Right lung (tissue), 5 donors: ENCODE results near the gene TTC19. TPM values are rescaled to one million over a fixed set of nuclear protein-coding genes. Genes with fewer than 3 reads are reported as not detected.
A peak's percentile ranks its signal among the peaks of the same experiment; 100 is the strongest.
"Not testable (repeated sequence)": the region's sequence is repeated elsewhere in the genome, so short reads cannot be mapped to it uniquely, and the experiment has no call there.

ENCODE experiments used
- DNase-seq, 2 donors: peaks; one replicate each; pipeline ENCODE4 v3.0.0-alpha.2; 2013
- polyA plus RNA-seq, 5 donors: library from polyadenylated mRNA; unstranded; fragments of 120-200 nt; gene quantifications; one replicate each; pipeline versions ENCODE4 v1.2.1 to v1.2.3, GENCODE V29; 2013; ENCODE audit warnings: inconsistent platforms in 1 of 5, low replicate concordance in 1 of 5; ENCODE audit not compliant: insufficient read length in 5 of 5, insufficient read depth in 1 of 5

TTC19 gene
- polyA plus RNA-seq, 5 donors, result 54.1 to 65.6 (median 61.3) TPM

DNA sequence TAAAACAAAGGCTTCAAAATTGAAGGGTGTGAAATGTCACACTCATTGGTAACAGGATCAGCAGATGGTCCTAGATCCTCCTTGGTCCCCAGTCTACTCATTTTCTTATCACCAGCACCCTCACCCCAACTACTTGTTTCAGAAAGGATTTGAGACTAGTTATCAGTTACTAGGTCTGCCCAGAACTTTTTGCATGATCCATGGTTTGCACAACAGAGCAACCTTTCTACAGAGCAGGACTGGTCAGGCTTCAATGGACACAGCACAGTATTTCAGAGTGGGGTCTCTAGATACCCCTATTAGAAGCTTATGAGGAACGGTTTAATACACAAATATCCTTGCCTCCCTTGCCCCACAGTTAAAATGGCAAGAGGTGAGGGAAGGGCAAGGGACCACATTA is 25.6 kb downstream of the TTC19 start:
- DNase-seq, result no peak

DNA sequence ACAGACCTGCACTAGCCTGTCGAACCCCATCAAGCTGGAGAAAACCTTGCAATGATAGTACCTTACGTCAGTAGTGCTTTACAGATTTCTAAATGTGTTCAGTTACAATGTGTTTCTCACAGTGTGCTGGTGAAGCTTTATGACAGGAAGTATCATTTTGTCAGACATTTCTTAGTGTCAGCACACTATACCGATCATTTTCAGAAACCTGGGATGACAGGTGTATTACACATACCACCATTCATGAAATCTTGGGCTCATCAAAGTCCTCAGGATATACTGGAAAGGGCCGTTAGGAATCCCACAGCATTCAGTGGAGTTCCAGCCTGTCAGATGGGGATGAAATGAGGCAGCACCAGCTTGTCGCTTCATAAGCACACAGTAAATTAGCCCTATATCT is 27.3 kb downstream of the TTC19 start:
- no peak for DNase-seq

DNA sequence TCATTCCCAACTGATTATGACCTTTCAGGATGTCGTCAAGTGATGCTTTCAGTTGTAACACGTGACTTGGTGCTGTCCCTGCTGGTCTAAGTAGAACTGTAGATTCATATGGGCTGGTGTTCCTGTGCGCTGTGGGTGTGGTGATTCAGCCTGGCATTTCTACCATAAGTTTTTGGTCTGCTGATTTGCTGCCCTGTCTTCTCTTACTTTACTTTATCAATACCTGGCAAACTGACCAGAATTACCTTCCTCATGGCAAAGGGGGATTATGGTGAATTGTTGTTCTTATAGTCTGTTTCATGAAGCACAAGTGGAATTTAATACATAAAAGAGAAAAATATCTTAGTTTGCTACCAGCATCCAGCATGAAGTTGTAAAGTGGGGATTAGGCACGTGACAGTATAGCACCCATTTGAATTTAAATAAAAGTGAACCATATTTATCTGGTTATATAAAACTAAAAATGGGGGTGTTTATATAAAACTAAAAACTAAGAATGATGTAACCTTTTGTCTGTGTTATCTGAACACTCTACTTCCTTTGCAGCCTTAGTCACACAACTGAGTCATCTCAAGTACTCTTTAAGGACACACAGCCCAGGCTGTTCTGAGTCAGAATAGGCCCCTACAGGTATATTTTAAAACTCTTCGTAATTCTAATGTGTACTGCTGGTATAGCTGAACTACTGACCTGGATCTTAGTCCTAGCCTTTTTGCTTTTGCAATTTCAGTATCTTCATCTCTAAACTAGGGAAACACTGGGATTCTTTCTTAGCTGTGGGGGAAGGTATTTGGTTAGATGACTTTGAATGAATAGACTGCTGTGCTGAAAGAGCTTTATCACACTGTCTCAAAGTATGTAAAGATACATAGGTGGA is 28.3 kb downstream of the TTC19 start:
- DNase-seq, result no peak

DNA sequence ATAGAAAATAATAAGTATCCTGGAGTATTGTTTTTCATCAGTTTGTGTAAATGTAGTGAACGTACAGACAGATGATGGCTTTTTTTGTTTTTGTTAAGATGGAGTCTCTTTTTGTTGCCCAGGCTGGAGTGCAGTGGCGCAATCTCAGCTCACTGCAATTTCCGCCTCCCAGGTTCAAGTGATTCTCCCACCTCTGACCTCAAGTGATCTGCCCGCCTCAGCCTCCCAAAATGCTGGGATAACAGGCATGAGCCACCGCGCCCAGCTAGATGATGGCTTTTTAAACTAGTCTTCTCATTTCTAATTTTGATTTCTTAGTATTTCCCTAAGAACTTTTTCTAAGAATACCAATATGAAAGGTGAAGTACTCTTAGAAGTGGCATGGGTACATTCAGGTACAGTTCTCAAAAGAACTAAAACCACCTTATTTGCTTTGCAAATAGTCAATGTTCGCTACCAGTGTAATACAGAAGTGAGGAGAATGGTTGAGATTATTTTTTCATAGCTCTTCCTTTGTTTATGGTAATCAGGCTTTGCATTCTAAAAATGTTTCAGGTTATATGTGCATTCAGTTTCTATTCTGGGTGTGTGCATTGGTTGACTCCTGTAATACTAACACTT is 34.2 kb downstream of the TTC19 start:
- DNase-seq, result no peak

DNA sequence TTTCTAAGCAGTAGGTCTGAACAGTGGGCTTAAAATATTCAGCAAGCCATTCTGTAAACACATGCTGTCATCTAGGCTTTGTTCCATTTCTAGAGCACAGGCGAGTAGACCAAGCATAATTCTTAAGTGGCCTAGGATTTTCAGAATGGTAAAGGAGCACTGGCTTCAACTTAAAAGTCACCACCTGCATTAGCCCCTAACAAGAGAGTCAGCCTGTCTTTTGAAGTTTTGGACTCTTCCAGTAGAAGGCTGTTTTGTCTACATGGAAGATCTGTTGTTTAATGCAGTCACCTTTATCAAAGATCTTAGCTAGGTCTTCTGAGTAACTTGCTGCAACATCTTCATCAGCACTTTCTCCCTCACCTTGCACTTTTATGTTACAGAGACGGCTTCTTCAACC is 36.6 kb downstream of the TTC19 start:
- DNase-seq, result no peak

DNA sequence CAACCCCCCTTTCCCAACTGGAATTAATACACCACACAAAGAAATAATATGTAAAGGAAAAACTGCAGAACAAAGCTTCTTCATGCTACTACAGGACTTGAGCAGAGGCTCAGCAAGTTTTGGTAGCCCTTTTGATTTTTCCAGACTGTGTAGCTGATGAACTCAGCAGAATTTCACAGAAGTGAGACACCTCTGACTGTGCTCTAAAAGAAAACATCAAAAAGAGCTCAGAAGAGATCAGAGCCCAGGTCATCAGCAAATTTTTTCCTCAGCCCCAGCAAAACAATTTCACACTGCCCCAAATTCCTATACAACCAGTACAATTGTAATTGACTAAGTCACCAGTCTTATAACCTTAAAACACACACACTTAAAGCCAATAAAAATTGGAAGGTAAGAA is 38.0 kb downstream of the TTC19 start:
- no peak for DNase-seq

DNA sequence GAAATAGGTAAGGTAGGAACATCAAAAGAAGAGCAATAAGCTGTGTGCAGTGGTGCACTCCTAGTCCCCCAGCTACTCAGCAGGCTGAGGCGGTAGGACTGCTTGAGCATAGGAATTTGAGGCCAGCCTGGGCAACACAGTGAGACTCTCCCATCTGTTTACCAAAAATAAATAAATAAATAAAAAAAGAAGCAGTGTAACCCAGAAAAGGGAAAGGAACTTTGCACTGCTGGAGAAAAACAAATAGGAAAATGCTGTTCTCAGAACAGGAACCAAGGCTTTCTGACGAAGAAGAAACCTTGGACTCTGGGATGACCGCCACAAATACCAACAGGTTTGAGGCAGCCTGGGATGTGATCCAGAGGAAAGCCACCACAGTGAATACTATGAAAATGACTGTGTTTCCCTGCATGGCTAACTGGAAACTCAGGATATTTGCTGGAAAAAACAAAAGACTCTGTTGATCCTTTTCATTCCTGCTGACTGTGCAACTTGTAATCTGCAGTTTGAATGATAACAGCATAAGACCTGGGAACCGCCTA is 41.2 kb downstream of the TTC19 start:
- no peak for DNase-seq

DNA sequence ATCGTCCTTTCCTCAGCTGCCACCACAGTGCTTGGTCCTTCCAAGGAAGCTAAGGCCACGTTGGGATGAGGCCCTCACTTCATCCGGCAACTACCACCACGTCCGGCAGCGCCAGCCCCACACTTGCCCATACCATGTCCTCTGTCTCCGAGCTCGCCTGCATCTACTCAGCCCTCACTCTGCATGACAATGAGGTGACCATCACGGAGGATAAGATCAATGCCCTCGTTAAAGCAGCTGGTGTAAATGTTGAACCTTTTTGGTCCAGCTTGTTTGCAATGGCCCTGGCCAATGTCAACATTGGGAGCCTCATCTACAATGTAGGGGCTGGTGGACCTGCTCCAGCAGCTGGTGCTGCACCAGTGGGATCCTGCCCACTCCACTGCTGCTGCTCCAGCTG is 44.9 kb downstream of the TTC19 start:
- DNase-seq, result no peak

DNA sequence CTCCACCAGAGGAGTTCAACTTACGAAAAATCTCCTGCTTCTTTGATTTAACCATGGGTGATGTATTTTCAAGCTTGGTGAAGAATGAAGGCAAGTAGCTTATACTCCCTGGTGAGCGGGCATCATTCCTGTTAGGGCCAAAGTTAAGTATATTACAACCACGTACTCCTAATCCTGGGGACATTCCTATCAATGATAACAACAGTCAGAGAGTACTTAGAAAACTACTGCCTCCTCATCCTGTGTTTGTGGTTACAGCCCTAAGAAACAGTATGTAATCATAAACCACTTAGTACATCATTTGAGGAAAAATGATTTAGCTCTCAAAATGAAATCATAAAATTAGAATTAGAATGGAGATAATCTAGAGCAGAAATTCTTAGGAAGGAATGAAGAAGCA is 47.3 kb downstream of the TTC19 start:
- DNase-seq, result no peak

DNA sequence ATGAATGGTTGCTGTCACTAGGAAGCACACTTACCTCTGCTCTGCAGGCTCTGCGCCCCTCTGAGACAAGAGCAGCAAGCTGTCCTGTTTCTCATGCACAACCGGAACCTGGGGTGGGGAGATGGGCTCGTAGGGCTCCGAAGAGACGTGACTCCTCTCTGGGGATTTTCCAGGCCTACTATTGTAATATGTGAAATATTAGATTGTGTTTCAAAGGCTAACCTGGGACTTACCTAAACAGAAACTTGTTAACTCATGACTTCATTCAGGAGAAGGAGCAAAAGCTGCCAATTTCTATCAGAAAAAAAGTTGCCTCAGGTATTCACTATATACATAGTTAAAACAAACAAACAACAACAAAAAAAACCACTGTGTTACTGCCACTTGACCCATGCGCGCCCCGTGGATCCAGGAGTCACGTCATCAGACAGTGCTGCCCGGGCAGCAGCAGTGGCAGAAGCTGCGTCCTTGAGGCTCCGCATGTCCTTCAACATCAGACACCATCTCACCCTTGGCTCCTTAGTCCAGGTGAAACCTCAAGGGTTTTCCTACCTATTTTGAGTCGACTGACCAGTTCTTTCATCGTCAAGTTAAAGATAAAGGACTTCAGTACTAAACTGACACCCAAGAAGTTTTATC is 49.3 kb downstream of the TTC19 start:
- no peak for DNase-seq

DNA sequence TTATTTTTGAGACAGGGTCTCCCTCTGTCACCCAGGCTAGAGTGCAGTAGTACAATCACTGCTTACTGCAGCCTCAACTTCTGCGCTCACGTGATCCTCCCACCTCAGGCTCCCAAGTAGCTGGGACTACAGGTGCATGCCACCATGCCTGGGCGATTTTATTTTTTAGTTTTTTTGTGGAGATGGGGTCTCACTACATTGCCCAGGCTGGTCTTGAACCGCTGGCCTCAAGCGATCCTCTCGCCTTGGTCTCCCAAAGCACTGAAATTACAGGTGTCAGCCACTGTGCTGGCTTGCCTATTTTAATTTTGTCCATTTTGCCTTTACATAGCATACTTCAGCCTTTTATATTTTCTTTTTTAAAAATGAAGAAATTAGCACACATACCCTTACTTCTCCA is 51.2 kb downstream of the TTC19 start:
- no peak for DNase-seq

DNA sequence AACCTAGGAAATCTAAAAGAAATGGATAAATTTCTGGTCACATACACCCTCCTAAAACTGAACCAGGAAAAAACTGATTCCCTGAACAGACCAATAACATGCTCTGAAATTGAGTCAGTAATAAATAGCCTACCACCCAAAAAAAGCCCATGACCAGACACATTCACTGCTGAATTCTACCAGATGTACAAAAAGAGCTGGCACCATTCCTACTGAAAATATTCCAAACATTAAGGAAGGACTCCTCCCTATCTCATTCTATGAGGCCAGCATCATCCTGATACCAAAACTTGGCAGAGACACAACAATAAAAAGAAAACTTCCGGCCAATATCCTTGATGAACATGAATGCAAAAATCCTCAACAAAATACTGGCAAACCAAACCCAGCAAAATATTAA is 52.9 kb downstream of the TTC19 start:
- no peak for DNase-seq

DNA sequence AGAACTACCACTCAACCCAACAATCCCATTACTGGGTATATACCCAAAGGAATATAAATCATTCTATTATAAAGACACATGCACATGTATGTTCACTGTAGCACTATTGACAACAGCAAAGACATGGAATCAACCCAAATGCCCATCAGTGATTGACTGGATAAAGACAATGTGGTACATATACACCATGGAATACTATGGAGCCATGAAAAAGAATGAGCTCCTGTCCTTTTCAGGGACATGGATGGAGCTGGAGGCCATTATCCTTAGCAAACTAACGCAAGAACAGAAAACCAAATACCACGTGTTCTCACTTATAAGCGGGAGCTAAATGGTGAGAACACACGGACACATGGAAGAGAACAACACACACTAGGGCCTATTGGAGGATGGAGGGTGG is 55.5 kb downstream of the TTC19 start:
- DNase-seq, result not testable (repeated sequence)

DNA sequence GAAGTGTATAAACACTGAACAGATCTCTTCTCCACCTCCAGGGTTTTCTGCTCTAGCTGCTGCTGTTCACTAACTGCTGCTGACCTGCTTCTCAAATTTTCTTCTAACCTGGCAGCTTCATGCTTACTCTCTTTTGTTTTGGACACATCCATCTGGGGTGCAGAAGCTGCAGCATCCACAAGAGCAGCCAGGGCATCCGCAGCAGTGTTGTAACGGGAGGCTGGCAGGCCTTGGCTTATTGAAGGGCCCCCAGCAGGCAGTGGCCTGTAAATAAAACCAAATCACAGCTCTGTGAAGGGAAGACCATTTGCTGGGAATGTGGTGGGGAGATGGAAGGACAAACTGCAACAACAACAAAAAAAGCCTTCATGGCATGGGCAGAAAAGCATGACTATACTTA is 62.0 kb downstream of the TTC19 start:
- DNase-seq, result no peak

DNA sequence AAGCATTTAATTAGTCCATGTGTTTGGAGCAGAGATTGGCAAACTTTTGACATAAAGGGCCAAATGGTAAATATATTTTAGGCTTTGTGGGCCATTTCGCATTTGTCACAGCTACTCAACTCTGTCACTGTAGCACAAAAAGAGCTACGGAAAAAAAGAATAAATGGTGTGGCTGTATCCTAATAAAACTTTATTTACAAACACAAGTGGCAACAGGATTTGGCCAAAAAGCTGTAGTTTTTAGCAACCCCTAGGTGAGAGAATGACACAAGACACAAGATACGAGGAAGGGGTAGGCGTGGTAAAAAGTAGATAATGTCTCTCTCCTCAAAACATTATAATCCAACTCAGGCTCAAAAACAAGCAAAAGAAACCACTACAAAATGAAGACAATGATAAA is 66.5 kb downstream of the TTC19 start:
- no peak for DNase-seq

DNA sequence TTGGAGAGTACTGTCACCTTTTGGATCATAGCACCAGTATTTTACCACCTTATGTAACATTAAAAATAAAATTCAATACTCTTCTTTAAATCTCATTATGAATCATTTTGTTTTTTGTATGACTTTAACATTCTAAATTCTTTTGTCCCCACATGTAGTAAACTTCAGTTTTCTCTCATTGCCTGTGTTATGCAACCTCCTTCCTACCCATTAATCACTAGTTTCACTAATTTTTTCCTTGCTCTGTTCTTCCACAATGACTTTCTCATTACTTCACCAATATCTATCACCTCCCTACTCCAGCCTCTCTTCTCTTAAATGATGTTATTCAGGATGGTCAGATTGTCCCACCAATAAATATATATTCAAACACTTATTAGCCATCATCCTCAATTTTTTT is 68.7 kb downstream of the TTC19 start:
- DNase-seq, result peak in 1 of 2 donors; percentile 6

DNA sequence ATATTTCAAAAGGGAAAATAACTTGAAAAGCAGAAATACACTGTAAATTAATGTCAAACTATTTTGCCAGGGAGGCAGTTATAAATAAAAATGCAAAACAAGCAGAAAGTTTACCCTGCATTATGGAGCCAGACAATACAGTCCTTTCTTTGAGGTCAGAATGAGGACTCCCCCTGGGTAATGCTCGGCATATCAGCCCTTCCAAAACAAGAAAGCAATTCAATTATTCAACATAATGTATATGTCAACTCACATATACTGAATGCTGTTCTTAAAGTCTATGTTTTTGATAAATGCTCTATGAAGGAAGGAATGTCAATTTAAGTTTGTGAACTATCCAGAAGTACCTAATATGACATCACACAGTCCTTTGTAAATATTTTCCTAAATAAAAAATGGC is 72.4 kb downstream of the TTC19 start:
- DNase-seq, result no peak

DNA sequence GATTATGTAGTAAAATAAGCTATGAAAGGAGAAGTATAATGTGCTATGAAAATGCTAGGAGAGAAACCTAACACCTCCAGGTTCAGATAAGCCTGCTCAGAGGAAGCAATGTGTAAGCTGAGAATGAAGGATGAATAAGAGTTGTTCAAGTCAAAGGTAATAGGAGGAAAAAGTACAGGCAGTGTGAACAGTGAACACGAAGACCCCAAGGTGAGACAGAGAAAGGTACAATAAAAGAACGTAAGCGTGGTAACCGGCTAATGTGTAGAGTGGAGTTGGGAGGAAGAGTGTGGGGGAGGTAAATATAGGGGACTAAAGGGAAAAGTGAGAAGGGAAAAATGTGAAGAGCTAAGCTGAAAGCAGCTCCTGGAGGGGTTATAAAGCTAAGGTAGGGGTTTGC is 74.2 kb downstream of the TTC19 start:
- DNase-seq, result no peak

DNA sequence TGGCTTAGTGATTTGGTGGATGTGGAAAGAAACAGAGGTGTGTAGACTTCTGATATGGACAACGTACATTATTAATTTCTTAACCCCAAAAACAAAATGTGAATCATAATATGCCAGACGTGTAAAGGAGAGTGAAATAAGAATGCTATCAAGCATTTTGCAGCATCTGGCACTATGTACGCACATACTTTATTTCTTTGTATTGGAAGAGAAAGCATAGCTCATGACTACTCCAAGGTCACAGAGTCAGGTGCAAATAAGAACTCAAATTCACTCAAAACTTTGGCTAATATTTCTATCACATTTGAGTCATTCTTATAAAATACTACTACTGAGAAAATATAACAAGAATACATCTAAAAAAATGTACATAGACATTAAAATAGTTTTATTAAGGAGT is 74.8 kb downstream of the TTC19 start:
- DNase-seq, result no peak

DNA sequence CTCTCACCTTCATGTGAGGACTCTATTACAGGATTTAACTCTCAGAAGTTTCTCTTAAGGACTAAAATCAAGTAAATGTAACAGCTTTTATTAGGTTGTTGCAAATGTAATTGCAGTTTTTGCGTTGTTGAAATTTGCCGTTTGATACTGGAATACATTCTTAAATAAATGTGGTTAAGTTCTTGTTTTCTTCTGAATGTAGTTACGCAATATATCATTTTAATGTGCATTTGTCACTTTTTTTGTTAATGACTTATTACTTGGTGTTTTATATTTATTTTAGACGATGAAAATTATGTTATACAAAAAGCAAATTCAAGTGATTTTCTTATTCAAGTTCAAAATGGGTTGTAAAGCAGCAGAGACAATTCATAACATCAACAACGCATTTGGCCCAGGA is 76.3 kb downstream of the TTC19 start:
- DNase-seq, result no peak
